ENCODE data around the gene MOB1A. TPM values are rescaled to one million over a fixed set of nuclear protein-coding genes. Genes with fewer than 3 reads are reported as not detected.
"Not testable (repeated sequence)": the region's sequence is repeated elsewhere in the genome, so short reads cannot be mapped to it uniquely, and the experiment has no call there.

MOB1A gene
- total RNA-seq, 1 donor from 2014 or later: 96.1 TPM

DNA sequence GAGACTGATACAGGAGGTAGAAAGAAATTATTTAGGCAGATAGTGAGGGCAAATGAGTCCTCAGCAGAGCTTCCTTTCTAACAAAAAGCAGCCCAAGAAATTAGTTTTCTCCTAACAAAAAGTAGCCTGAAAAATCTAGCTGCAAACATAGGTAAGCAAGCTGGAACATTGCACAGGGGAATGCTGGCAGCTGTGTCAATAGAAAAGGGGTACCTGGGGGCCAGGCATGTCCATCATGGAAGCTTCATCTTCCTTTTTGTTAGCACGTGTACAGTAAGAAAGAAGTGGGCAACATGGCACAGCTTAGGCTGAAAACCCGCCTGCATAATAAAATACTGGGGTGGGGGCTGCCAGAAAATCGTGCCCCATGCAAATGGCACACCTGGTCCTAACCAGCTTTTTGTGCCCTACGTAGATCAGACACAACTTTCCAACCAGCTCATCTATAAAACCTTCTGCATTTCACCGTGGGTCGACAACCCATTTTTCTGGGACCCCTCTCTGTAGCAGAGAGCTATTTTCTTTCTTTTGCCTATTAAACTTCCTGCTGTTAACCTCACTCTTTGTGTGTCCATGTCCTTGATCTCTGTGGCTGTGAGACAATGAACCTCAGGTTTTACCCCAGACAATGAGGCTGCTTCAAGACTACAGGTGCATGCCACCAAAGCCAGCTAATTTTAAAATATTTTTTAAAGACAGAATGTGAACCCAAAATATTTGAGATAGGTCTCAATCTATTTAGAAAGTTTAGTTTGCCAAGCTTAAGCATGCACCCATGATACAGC lies 13.1 kb upstream of the MOB1A start:
- H3K27me3 Mint-ChIP-seq (ENCODE audit: unreplicated experiment): peaks cover 24% of the 10 kb centered on the region
- H3K36me3 Mint-ChIP-seq (ENCODE audit: unreplicated experiment): no peaks in the 10 kb centered on the region
- H3K27ac Mint-ChIP-seq (ENCODE audit: unreplicated experiment): no peak overlapping the region
- TF ChIP-seq, protein P1, sequence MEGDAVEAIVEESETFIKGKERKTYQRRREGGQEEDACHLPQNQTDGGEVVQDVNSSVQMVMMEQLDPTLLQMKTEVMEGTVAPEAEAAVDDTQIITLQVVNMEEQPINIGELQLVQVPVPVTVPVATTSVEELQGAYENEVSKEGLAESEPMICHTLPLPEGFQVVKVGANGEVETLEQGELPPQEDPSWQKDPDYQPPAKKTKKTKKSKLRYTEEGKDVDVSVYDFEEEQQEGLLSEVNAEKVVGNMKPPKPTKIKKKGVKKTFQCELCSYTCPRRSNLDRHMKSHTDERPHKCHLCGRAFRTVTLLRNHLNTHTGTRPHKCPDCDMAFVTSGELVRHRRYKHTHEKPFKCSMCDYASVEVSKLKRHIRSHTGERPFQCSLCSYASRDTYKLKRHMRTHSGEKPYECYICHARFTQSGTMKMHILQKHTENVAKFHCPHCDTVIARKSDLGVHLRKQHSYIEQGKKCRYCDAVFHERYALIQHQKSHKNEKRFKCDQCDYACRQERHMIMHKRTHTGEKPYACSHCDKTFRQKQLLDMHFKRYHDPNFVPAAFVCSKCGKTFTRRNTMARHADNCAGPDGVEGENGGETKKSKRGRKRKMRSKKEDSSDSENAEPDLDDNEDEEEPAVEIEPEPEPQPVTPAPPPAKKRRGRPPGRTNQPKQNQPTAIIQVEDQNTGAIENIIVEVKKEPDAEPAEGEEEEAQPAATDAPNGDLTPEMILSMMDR (IDR thresholded peaks at IDR 0.05): no peak
- DNase-seq (ENCODE audit: extremely low spot score, unreplicated experiment): no peak
- H3K4me3 Mint-ChIP-seq (ENCODE audit: unreplicated experiment): no peak overlapping the region
- H3K4me1 Mint-ChIP-seq (ENCODE audit: unreplicated experiment): no peaks in the 10 kb centered on the region
- H3K9me3 Mint-ChIP-seq (ENCODE audit: unreplicated experiment): no peaks in the 10 kb centered on the region

DNA sequence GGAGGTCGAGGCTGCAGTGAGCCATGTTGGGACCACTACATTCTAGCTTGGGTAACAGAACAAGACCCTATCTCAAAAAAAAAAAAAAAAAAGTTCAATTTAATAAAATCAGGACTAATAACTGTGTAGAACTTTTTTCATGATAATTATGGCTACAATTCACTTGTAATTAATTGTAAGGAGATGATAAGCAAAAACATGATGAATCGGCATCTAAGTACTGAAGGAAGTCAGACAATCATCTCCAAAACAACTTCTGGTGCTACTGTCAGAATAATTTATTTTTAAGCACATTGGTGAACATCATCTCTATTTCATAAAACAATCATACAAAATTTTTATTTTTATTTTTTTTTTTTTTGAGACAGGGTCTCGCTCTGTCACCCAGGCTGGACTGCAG lies 10.0 kb upstream of the MOB1A start:
- Mint-ChIP-seq H3K4me3 (ENCODE audit: unreplicated experiment) (no peak overlapping the region), H3K27ac (ENCODE audit: unreplicated experiment) (no peak overlapping the region), H3K36me3 (ENCODE audit: unreplicated experiment) (no peaks in the 10 kb centered on the region), H3K27me3 (ENCODE audit: unreplicated experiment) (peaks cover 34% of the 10 kb centered on the region), H3K9me3 (ENCODE audit: unreplicated experiment) (no peaks in the 10 kb centered on the region), H3K4me1 (ENCODE audit: unreplicated experiment) (no peaks in the 10 kb centered on the region)
- TF ChIP-seq, protein P1 (IDR thresholded peaks at IDR 0.05): no peak
- DNase-seq (ENCODE audit: extremely low spot score, unreplicated experiment): no peak

DNA sequence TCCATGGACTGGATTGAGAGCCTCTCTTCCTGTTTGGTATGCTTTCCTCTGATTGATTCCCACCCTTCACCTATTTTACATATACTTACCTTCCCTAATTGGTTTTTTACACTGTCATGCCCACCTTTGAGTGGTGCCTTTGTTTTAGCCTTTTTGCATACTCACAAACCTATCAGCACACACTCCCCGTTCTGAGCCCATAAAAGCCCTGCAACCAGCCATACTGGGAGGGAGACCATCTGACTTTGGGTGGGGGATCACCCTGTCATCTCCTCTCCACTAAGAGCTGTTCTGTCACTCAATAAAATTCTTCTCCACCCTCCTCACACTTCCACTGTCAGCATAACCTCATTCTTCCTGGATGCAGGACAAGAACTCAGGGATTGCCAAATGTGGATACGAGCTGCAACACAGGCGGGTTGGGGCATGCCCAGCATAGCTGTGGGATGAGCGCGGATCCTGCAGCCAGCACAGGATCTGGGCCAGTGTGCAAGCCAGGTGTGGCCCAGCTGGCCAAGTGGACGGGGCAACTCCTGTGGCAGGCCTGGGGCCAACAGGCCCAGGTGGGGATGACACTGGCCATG lies 9.4 kb upstream of the MOB1A start:
- TF ChIP-seq, protein P1 (IDR thresholded peaks at IDR 0.05): no peak
- Mint-ChIP-seq H3K27ac (ENCODE audit: unreplicated experiment) (no peak overlapping the region), H3K36me3 (ENCODE audit: unreplicated experiment) (no peaks in the 10 kb centered on the region), H3K9me3 (ENCODE audit: unreplicated experiment) (no peaks in the 10 kb centered on the region), H3K4me3 (ENCODE audit: unreplicated experiment) (no peak overlapping the region), H3K4me1 (ENCODE audit: unreplicated experiment) (no peaks in the 10 kb centered on the region), H3K27me3 (ENCODE audit: unreplicated experiment) (peaks cover 34% of the 10 kb centered on the region)
- DNase-seq (ENCODE audit: extremely low spot score, unreplicated experiment): peak; percentile 77

DNA sequence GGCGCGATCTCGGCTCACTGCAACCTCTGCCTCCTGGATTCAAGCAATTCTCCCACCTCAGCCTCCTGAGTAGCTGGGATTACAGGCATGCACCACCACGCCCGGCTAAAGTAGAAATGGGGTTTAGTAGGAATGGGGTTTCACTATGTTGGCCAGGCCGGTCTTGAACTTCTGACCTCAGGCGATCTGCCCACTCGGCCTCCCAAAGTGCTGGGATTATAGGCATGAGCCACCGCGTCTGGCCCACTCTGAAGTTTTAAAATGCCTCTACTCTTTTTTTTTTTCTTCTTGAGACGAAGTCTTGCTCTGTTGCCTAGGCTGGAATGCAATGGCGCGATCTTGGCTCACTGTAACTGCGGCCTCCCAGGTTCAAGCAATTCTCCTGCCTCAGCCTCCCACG lies 8.0 kb upstream of the MOB1A start:
- H3K9me3 Mint-ChIP-seq (ENCODE audit: unreplicated experiment); H3K4me3 Mint-ChIP-seq (ENCODE audit: unreplicated experiment); H3K36me3 Mint-ChIP-seq (ENCODE audit: unreplicated experiment); H3K4me1 Mint-ChIP-seq (ENCODE audit: unreplicated experiment); H3K27ac Mint-ChIP-seq (ENCODE audit: unreplicated experiment): not testable (repeated sequence)
- peak; percentile 54 for DNase-seq (ENCODE audit: extremely low spot score, unreplicated experiment)
- H3K27me3 Mint-ChIP-seq (ENCODE audit: unreplicated experiment): peaks cover 22% of the 10 kb centered on the region

DNA sequence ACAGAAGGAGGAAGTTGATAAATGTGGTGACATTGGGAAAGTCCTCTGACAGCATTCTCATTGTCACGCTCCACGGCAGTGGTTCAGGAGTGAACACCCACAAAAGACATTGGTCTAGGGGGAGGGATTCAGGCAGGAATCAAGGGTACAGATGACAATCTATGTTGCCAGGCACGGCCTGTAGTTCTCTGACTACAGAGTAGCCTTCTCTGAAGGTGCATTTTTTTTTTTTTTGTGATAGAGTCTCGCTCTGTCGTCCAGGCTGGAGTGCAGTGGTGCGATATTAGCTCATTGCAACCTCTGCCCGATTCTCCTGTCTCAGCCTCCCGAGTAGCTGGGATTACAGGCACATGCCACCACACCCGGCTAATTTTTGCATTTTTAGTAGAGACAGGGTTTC lies 7.4 kb upstream of the MOB1A start:
- Mint-ChIP-seq H3K9me3 (ENCODE audit: unreplicated experiment) (no peaks in the 10 kb centered on the region), H3K27ac (ENCODE audit: unreplicated experiment) (no peak overlapping the region), H3K36me3 (ENCODE audit: unreplicated experiment) (no peaks in the 10 kb centered on the region), H3K4me1 (ENCODE audit: unreplicated experiment) (no peaks in the 10 kb centered on the region), H3K4me3 (ENCODE audit: unreplicated experiment) (no peak overlapping the region), H3K27me3 (ENCODE audit: unreplicated experiment) (peaks cover 17% of the 10 kb centered on the region)
- TF ChIP-seq, protein P1 (IDR thresholded peaks at IDR 0.05): no peak
- DNase-seq (ENCODE audit: extremely low spot score, unreplicated experiment): peak; percentile 62

Measured in osteocyte (in vitro differentiated cells).